Liver (tissue), 9 donors: ENCODE measurements around the gene OBP2A. TPM values are rescaled to one million over a fixed set of nuclear protein-coding genes. Genes with fewer than 3 reads are reported as not detected.

Experiments used
- DNase-seq: peaks from one replicate; pipeline ENCODE4 v3.0.0-alpha.2; 2017; ENCODE audit warnings: low spot score
- H3K27ac ChIP-seq, 2 donors: one replicate each; pipeline ENCODE4 v1.7.0; 2013; ENCODE audit warnings: inconsistent platforms in 2 of 2, low read length in 2 of 2, control low read depth in 1 of 2, low read depth in 1 of 2, mild to moderate bottlenecking in 1 of 2
- H3K27me3 ChIP-seq, 4 donors: one replicate each; pipeline versions ENCODE4 v1.6.1 to v1.7.0; 2013; ENCODE audit warnings: low read length in 3 of 4, inconsistent platforms in 1 of 4, mild to moderate bottlenecking in 1 of 4, moderate library complexity in 1 of 4; ENCODE audit not compliant: control insufficient read depth in 4 of 4, insufficient read depth in 4 of 4
- H3K36me3 ChIP-seq, 4 donors: one replicate each; pipeline versions ENCODE4 v1.6.1 to v1.7.0; 2013; ENCODE audit warnings: low read length in 3 of 4, mild to moderate bottlenecking in 3 of 4, low read depth in 1 of 4, moderate library complexity in 1 of 4; ENCODE audit not compliant: control insufficient read depth in 4 of 4, insufficient read depth in 3 of 4
- H3K4me1 ChIP-seq, 4 donors: one replicate each; pipeline versions ENCODE4 v1.6.1 to v1.7.0; 2013; ENCODE audit warnings: low read length in 3 of 4, mild to moderate bottlenecking in 3 of 4, moderate library complexity in 1 of 4; ENCODE audit not compliant: control insufficient read depth in 4 of 4, insufficient read depth in 4 of 4
- H3K4me3 ChIP-seq, 3 donors: one replicate each; pipeline versions ENCODE4 v1.6.1 to v1.7.0; 2013; ENCODE audit warnings: low read length in 3 of 3, control low read depth in 1 of 3, low read depth in 1 of 3, mild to moderate bottlenecking in 1 of 3
- H3K9ac ChIP-seq, 2 donors: one replicate each; pipeline ENCODE4 v1.7.0; 2013; ENCODE audit warnings: low read length in 2 of 2, mild to moderate bottlenecking in 2 of 2, moderate library complexity in 2 of 2, control low read depth in 1 of 2, low read depth in 1 of 2
- H3K9me3 ChIP-seq, 4 donors: one replicate each; pipeline versions ENCODE4 v1.6.1 to v1.7.0; 2013; ENCODE audit warnings: low read length in 3 of 4; ENCODE audit not compliant: control insufficient read depth in 4 of 4
- EGR1 ChIP-seq, 2 donors: IDR thresholded peaks; 2 replicates each; pipeline ENCODE4 v1.6.1; 2016 to 2018; ENCODE audit warnings: antibody characterized with exemption in 2 of 2, low read depth in 2 of 2
- FOXA1 ChIP-seq: IDR thresholded peaks from 2 replicates; pipeline ENCODE4 v1.6.1; 2016; ENCODE audit warnings: antibody characterized with exemption
- FOXA2 ChIP-seq: IDR thresholded peaks from 2 replicates; pipeline ENCODE4 v1.6.1; 2016; ENCODE audit warnings: antibody characterized with exemption
- GABPA ChIP-seq, 2 donors: IDR thresholded peaks in 1 of 2; conservative IDR thresholded peaks in 1 of 2; 2 replicates each; pipeline ENCODE4 v1.6.1; 2016; ENCODE audit warnings: antibody characterized with exemption in 2 of 2, mild to moderate bottlenecking in 1 of 2, moderate library complexity in 1 of 2
- HNF4A ChIP-seq, 2 donors: conservative IDR thresholded peaks; 2 replicates each; pipeline ENCODE4 v1.6.1; 2016; ENCODE audit warnings: antibody characterized with exemption in 2 of 2, mild to moderate bottlenecking in 2 of 2
- HNF4G ChIP-seq: IDR thresholded peaks from 2 replicates; pipeline ENCODE4 v1.6.1; 2016; ENCODE audit warnings: antibody characterized with exemption
- JUND ChIP-seq, 2 donors: IDR thresholded peaks; 2 replicates each; pipeline ENCODE4 v1.6.1; 2016; ENCODE audit warnings: antibody characterized with exemption in 2 of 2
- MAX ChIP-seq: IDR thresholded peaks from 2 replicates; pipeline ENCODE4 v1.6.1; 2016; ENCODE audit warnings: antibody characterized with exemption
- NR2F2 ChIP-seq: IDR thresholded peaks from 2 replicates; pipeline ENCODE4 v1.6.1; 2016; ENCODE audit warnings: antibody characterized with exemption
- RAD21 ChIP-seq, 2 donors: IDR thresholded peaks; 2 replicates each; pipeline ENCODE4 v1.6.1; 2016; ENCODE audit warnings: antibody characterized with exemption in 2 of 2, mild to moderate bottlenecking in 2 of 2
- REST ChIP-seq: IDR thresholded peaks from 2 replicates; pipeline ENCODE4 v1.6.1; 2016; ENCODE audit warnings: antibody characterized with exemption, mild to moderate bottlenecking
- RXRA ChIP-seq, 2 donors: IDR thresholded peaks; 2 replicates each; pipeline ENCODE4 v1.6.1; 2017 to 2018; ENCODE audit warnings: antibody characterized with exemption in 2 of 2, mild to moderate bottlenecking in 1 of 2
- SP1 ChIP-seq: IDR thresholded peaks from 2 replicates; pipeline ENCODE4 v1.6.1; 2018; ENCODE audit warnings: antibody characterized with exemption, mild to moderate bottlenecking
- TAF1 ChIP-seq: conservative IDR thresholded peaks from 2 replicates; pipeline ENCODE4 v1.6.1; 2016; ENCODE audit warnings: antibody characterized with exemption, mild to moderate bottlenecking
- YY1 ChIP-seq: IDR thresholded peaks from 2 replicates; pipeline ENCODE4 v1.6.1; 2016; ENCODE audit warnings: antibody characterized with exemption, mild to moderate bottlenecking
- WGBS: extraction: QIAGEN DNeasy Blood & Tissue Kit; methylation state at CpG from one replicate; pipeline ENCODE4 v1.1.7; 2013; 5-methylcytosine and 5-hydroxymethylcytosine counted together
- polyA plus RNA-seq, 2 donors: library from polyadenylated mRNA; stranded (reverse) in 1 of 2; unstranded in 1 of 2; fragments of 200-250 nt in 1 of 2; fragments of >200 nt in 1 of 2; fragmentation: Nextera tagmentation in 1 of 2; extraction: Ambion mirVana in 1 of 2; gene quantifications; one replicate each; pipeline versions ENCODE4 v1.2.1 to v1.2.3, GENCODE V29; 2013 to 2015
- total RNA-seq, 2 donors: library from RNA; depleted of rRNA; stranded (reverse); fragments of >200 nt; gene quantifications; one replicate each; pipeline ENCODE4 v1.2.3, GENCODE V29; 2014
- TF ChIP-seq, protein P1 (sequence below): IDR thresholded peaks from 2 replicates; pipeline ENCODE4 v1.6.1; 2016; ENCODE audit warnings: antibody characterized with exemption
- TF ChIP-seq, protein P2 (sequence below): IDR thresholded peaks from 2 replicates; pipeline ENCODE4 v1.6.1; 2016; ENCODE audit warnings: antibody characterized with exemption
- TF ChIP-seq, protein P3 (sequence below): fragments of 150-350 bp; IDR thresholded peaks from 2 replicates; pipeline ENCODE4 v1.5.1; 2017; ENCODE audit warnings: improper control_type of control experiment, low read depth, low read length; ENCODE audit not compliant: missing input control
- donor health status: healthy.
- donor health status: healthy.
- donor health status: healthy.
- donor health status: healthy.
- donor health status: healthy.

The OBP2A gene
- total and polyA plus RNA-seq, 4 donors = not detected

GRCh38 chr9:135507104-135508035 lies 38.6 kb upstream of the OBP2A start:
- H3K27me3 ChIP-seq = peaks cover 0 to 2% (median 0%) of the 10 kb centered on the region in 4 donors
- H3K4me1 ChIP-seq = peaks cover 0 to 4% (median 0%) of the 10 kb centered on the region in 4 donors
- TF ChIP-seq GABPA (IDR thresholded peaks at IDR 0.05 in 1 of 2, conservative IDR thresholded peaks at IDR 0.05 in 1 of 2) = no peak
- peaks cover 3 to 22% (median 9%) of the 10 kb centered on the region in 4 donors for H3K36me3 ChIP-seq
- no peak for DNase-seq
- H3K27ac ChIP-seq = no peak overlapping the region
- no peaks in the 10 kb centered on the region for H3K9me3 ChIP-seq
- no peak overlapping the region for H3K4me3 ChIP-seq
- 93% methylated on average over 23 of the region's 23 CpGs for WGBS
- H3K9ac ChIP-seq = no peak overlapping the region

- Histone ChIP-seq H3K27ac (no peak overlapping the region), H3K27me3 (peaks cover 0 to 2% (median 0%) of the 10 kb centered on the region in 4 donors), H3K9ac (no peak overlapping the region), H3K4me1 (peaks cover 0 to 4% (median 0%) of the 10 kb centered on the region in 4 donors), H3K36me3 (peaks cover 3 to 13% (median 7%) of the 10 kb centered on the region in 4 donors), H3K4me3 (no peak overlapping the region), H3K9me3 (no peaks in the 10 kb centered on the region)
- no peak for TF ChIP-seq EGR1 (IDR thresholded peaks at IDR 0.05; ENCODE audit: low read depth in 2 of 2)
- no peak for TF ChIP-seq TAF1
- TF ChIP-seq RXRA (IDR thresholded peaks at IDR 0.05) = no peak
- TF ChIP-seq GABPA (IDR thresholded peaks at IDR 0.05 in 1 of 2, conservative IDR thresholded peaks at IDR 0.05 in 1 of 2) = no peak
- TF ChIP-seq, protein P1, sequence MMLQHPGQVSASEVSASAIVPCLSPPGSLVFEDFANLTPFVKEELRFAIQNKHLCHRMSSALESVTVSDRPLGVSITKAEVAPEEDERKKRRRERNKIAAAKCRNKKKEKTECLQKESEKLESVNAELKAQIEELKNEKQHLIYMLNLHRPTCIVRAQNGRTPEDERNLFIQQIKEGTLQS = no peak
- TF ChIP-seq, protein P2, sequence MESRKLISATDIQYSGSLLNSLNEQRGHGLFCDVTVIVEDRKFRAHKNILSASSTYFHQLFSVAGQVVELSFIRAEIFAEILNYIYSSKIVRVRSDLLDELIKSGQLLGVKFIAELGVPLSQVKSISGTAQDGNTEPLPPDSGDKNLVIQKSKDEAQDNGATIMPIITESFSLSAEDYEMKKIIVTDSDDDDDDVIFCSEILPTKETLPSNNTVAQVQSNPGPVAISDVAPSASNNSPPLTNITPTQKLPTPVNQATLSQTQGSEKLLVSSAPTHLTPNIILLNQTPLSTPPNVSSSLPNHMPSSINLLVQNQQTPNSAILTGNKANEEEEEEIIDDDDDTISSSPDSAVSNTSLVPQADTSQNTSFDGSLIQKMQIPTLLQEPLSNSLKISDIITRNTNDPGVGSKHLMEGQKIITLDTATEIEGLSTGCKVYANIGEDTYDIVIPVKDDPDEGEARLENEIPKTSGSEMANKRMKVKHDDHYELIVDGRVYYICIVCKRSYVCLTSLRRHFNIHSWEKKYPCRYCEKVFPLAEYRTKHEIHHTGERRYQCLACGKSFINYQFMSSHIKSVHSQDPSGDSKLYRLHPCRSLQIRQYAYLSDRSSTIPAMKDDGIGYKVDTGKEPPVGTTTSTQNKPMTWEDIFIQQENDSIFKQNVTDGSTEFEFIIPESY = no peak
- no peak for TF ChIP-seq RAD21 (IDR thresholded peaks at IDR 0.05)
- TF ChIP-seq NR2F2 = no peak
- TF ChIP-seq REST = no peak
- no peak for TF ChIP-seq SP1
- no peak for TF ChIP-seq HNF4G
- no peak for TF ChIP-seq FOXA1
- no peak for TF ChIP-seq MAX
- no peak for TF ChIP-seq JUND (IDR thresholded peaks at IDR 0.05)
- no peak for TF ChIP-seq FOXA2
- TF ChIP-seq HNF4A (conservative IDR thresholded peaks at IDR 0.05) = no peak
- no peak for TF ChIP-seq YY1
- TF ChIP-seq, protein P3, sequence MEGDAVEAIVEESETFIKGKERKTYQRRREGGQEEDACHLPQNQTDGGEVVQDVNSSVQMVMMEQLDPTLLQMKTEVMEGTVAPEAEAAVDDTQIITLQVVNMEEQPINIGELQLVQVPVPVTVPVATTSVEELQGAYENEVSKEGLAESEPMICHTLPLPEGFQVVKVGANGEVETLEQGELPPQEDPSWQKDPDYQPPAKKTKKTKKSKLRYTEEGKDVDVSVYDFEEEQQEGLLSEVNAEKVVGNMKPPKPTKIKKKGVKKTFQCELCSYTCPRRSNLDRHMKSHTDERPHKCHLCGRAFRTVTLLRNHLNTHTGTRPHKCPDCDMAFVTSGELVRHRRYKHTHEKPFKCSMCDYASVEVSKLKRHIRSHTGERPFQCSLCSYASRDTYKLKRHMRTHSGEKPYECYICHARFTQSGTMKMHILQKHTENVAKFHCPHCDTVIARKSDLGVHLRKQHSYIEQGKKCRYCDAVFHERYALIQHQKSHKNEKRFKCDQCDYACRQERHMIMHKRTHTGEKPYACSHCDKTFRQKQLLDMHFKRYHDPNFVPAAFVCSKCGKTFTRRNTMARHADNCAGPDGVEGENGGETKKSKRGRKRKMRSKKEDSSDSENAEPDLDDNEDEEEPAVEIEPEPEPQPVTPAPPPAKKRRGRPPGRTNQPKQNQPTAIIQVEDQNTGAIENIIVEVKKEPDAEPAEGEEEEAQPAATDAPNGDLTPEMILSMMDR = no peak
- WGBS = 86% methylated on average over 9 of the region's 9 CpGs
- no peak for DNase-seq
Measured at GRCh38 chr9:135508211-135508820, 37.6 kb upstream of the OBP2A start.
